GM13977 (cell line): Measurements from ENCODE around the gene WDR59.
"Not testable (repeated sequence)": the region's sequence is repeated elsewhere in the genome, so short reads cannot be mapped to it uniquely, and the experiment has no call there.

Source experiments
- DNase-seq: peaks from one replicate; pipeline ENCODE4 v3.0.0; 2012; ENCODE audit warnings: low spot score
- in situ Hi-C: fragments of 300-500 bp; cut with MboI; formaldehyde crosslinking; loops from one replicate; pipeline ENCODE4 v1.12.0; 2022; ENCODE audit warnings: low sequenced_read_pairs, low pct_unique_long_range_greater_than_20kb, mixed read lengths, inconsistent platforms; ENCODE audit not compliant: unreplicated experiment
- TF ChIP-seq, protein P1 (sequence below): IDR thresholded peaks from 2 replicates; pipeline ENCODE4 v1.5.1; 2012; ENCODE audit warnings: mild to moderate bottlenecking, control low read depth; ENCODE audit not compliant: insufficient read depth; ENCODE audit errors: extremely low read depth, missing control alignments

WDR59 gene

DNA sequence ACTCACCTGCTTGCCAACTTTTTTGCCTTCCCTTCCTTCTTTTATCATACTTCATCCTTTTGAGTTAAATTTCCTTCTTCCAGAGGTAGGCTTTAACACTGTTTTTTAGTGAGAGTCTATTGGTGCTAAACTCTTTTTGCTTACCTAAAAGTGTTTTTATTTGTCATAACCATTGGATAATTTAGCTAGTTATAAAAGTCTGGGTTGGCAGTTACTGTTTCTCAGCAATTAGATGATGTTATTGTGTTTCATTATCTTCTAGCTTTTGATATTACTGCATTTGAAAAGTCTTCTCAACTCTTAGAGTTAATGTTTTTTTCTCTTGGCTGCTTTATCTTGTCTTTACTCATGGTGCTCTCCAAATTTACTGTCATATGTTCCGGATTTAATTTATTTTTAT lies 36.5 kb upstream of the WDR59 start:
- DNase-seq: no peak
- in situ Hi-C loops: no loop called here
- TF ChIP-seq, protein P1, sequence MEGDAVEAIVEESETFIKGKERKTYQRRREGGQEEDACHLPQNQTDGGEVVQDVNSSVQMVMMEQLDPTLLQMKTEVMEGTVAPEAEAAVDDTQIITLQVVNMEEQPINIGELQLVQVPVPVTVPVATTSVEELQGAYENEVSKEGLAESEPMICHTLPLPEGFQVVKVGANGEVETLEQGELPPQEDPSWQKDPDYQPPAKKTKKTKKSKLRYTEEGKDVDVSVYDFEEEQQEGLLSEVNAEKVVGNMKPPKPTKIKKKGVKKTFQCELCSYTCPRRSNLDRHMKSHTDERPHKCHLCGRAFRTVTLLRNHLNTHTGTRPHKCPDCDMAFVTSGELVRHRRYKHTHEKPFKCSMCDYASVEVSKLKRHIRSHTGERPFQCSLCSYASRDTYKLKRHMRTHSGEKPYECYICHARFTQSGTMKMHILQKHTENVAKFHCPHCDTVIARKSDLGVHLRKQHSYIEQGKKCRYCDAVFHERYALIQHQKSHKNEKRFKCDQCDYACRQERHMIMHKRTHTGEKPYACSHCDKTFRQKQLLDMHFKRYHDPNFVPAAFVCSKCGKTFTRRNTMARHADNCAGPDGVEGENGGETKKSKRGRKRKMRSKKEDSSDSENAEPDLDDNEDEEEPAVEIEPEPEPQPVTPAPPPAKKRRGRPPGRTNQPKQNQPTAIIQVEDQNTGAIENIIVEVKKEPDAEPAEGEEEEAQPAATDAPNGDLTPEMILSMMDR: no peak

- DNase-seq: no peak
- in situ Hi-C loops: no loop called here
- TF ChIP-seq, protein P1: no peak
These were observed 34.7 kb upstream of the WDR59 start for GRCh38 chr16:75019586-75019985.

DNA sequence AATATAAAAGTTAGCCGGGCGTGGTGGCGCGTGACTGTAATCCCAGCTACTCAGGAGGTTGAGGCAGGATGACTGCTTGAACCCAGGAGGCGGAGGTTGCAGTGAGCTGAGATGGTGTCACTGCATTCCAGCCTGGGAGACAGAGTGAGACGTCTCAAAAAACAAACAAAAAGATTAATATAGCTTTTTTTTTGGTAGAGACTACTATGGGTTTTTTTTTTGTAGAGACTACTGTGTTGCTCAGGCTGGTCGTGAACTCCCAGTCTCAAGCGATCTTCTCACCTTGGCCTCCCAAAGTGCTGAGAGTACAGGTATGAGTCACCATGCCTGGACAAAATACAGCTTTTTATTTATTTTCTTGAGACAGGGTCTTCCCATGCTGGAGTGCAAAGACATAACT lies 34.1 kb upstream of the WDR59 start:
- in situ Hi-C loops: no loop called here
- TF ChIP-seq, protein P1: no peak

GRCh38 chr16:75017670-75018525 lies 33.0 kb upstream of the WDR59 start:
- no peak for DNase-seq
- TF ChIP-seq, protein P1: no peak
- in situ Hi-C loops: no loop called here

More for the DNA sequence above, 34.1 kb upstream of the WDR59 start:
- no peak for DNase-seq

GRCh38 chr16:75016451-75017081 lies 31.6 kb upstream of the WDR59 start:
- in situ Hi-C loops: not testable (repeated sequence)

DNA sequence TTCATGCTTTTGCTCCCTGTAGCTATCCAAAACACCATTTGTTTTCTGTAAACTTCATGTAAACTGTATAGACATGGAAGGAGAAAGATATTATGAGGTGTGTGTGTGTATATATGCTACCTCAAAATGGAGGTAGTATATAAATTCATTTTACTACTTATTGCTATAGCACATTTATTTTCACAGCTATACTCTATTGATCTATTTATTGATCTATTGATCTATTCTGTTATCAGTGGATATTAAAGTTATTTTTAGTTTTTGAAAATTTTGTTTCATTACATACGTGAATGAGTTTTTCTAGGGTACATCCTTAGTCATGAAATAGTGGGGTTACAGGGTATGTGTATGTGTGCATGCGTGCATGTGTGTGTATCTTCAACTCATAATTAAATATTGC lies 29.4 kb upstream of the WDR59 start:
- TF ChIP-seq, protein P1: no peak
- in situ Hi-C loops: no loop called here
- DNase-seq: no peak

More at GRCh38 chr16:75016451-75017081, 31.6 kb upstream of the WDR59 start:
- not testable (repeated sequence) for DNase-seq

DNA sequence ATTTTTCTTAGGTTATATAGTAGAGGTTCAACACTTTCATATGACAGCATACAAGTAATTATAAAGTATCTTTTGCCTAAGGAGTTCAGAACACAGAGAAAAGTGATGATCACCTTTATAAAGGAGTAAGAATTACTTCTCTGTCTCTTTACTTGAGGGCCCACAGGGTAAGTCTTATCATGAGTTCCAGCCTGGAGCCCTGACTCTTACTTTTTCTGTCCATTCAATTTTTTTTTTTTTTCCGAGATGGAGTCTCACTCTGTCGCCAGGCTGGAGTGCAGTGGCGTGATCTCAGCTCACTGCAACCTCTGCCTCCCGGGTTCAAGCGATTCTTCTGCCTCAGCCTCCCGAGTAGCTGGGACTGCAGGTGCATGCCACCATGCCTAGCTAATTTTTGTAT lies 28.2 kb upstream of the WDR59 start:
- DNase-seq, in situ Hi-C loops: not testable (repeated sequence)
